Stimulated activated CD4-positive, alpha-beta T cell treated with anti-CD3 and anti-CD28 coated beads, Interleukin-15, amount 100 ng/mL, for 1 hour (primary cell): Measurements from ENCODE around the gene ADGRF5.
A peak's percentile ranks its signal among the peaks of the same experiment; 100 is the strongest.
"Not testable (repeated sequence)": the region's sequence is repeated elsewhere in the genome, so short reads cannot be mapped to it uniquely, and the experiment has no call there.

Experiments used
- DNase-seq, 2 donors: peaks; one replicate each; pipeline ENCODE4 v3.0.0-alpha.2; 2020; ENCODE audit warnings: low read depth in 1 of 2, low spot score in 1 of 2

The ADGRF5 gene

GRCh38 chr6:46893648-46894047, 28.1 kb downstream of the ADGRF5 start:
- DNase-seq, result no peak

DNA sequence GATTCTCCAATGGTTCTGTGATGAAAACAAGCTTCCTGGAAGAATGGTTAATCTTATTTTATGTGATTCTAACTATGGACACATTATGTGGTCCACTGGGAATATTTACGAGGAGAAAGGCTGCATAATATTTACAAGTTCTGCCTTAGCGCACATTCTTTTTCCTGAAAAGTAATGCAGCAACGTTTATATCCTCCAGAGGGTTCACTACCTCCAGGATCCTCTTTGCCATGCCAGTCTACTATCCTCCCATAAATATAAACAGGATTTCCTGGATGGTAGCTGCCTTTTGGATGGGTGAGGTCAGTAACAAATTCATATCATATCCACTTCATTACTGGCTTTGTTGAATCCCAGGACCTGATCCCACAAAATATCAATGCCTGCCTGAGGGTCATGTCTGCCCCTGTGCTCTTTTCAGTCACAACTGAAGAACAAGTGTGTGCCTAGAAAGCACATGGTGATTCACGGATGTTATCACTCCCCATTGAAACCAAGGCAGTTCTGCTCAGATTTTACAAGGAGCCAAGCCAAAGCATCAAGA, 30.4 kb downstream of the ADGRF5 start:
- DNase-seq, result no peak

DNA sequence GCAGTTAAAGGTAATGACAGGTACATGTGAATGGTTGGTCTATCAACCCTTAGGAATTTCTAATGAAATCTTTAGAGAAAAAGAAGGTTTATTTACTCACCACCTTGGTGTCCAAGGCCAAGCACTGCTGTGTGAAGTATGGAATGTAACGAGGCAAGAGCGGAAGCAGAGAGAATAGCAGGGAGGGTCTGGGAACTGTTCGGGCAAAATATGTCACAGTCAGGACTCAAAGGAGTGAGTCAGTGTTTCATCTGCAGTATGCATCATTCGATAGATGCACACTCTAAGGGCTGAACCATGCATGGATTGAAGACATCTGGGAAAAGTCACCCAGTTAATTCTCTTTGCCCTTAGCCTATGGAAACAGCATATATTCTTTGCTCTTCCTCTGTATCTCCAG, 33.2 kb downstream of the ADGRF5 start:
- DNase-seq, result no peak

GRCh38 chr6:46888031-46888430, 33.7 kb downstream of the ADGRF5 start:
- no peak for DNase-seq

DNA sequence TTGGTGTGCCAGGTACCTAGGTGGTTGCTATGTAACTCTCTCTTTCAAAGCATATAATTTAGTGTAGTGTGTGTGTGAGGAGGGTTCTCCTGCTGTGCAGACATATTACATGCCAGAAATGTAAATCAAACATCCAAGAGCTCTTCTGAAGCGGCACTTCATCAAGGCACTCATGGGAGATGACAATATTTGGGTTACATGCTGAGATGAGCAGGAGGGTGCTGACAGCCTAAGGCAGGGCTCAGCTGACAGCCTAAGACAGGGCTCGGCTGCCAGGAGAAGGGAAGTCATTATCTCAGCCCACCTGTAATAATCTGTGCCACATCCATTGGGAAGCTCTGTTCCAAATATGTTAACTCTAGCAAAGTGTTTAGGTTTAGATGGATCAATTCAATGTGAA, 39.1 kb downstream of the ADGRF5 start:
- DNase-seq, result no peak

DNA sequence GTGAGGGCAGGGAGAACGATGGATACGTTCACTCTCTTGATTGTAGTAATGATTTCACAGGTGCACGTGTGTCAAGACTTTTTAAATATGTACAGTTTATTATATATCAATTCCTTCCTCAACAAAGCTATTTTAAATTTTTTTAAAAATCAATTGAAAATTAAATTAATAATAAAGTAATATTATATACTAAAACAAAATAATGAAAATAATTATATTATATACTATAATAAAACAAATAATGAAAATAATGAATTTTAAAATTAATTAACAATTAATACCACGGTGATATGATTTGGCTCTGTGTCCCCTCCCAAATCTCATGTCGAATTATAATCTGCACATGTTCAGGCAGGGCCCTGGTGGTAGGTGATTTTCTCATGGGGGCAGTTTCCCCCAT, 42.7 kb downstream of the ADGRF5 start:
- DNase-seq, result no peak

DNA sequence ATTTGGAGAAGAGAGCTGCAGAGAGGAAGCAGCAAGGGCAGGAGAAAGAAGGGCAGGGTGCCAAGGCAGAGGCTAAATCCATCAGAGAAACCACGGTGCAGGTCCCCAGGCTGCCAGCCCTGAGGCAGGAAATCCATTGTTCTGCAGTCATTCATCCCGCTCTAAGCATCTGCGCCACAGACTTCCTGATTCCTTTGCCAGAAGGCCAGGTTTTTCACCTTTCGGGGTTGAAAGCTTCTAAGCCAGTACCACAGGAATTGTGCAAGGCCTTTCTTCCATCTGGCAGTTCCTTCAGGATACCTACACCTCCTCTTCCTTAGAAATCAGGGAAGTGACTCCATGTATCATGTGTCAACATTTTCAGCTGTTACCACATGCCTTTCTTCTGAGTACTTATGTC, 45.6 kb downstream of the ADGRF5 start:
- DNase-seq, result no peak

- DNase-seq, result no peak
These were observed 54.3 kb downstream of the ADGRF5 start for GRCh38 chr6:46867411-46867810.

GRCh38 chr6:46865221-46865620, 56.5 kb downstream of the ADGRF5 start:
- no peak for DNase-seq

- DNase-seq, result no peak
These were observed 57.9 kb downstream of the ADGRF5 start for GRCh38 chr6:46863791-46864190.

DNA sequence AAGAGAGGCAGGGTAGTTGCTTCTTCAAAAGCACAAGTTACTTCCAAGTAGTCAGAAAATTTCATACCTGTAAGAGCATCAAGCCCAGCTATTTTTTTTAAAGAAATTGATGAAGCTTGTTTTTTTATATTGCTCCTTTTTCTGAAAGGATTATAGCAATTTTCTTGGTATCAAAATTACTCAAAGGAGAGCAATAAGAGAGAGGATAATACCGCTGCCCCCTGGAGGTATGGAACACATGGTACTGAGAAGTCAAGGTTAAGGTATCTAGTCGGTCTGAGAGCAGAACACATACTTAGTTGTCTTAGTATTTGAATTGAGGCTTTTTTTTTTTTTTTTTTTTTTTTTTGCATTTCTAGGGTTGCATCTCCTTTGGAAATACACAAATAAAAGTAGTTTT, 59.4 kb downstream of the ADGRF5 start:
- no peak for DNase-seq

GRCh38 chr6:46855966-46856365, 65.8 kb downstream of the ADGRF5 start:
- not testable (repeated sequence) for DNase-seq

DNA sequence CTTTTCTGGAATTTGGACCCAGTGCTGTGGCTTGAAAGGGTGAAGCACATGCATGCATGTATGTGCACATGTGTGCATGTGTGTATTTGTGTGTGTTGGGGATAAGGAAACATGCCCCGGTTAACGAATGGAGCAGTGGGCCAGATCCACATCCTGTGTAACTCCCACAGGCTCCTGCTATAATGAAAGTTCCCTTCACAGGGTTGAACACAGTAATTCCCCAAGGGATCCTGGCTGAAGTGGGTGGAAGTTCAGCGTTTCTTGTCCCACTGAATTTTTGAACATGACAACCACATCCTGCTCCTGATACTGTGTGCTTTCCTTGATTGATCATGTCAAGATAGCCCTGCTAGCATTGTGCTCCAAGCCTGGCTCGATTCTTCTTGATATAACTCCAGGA, 70.2 kb downstream of the ADGRF5 start:
- not testable (repeated sequence) for DNase-seq

GRCh38 chr6:46850792-46851191, 70.9 kb downstream of the ADGRF5 start:
- DNase-seq, result no peak

DNA sequence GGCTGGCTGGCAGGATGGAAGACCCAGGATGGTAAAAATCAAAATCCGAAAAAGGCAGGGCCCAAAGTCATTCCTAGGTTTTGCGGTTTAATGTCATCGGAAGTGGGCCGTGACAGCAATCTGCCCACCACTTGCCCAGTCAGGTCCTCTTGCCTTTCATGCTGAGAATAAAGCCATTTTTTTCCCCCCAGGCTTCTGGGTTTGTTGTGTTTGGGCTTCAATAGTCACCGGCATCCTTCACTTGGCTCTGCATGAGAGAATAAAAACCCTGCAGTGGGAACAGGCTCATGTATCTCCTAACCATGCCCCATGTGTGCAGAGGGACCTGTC, 72.4 kb downstream of the ADGRF5 start:
- no peak for DNase-seq

DNA sequence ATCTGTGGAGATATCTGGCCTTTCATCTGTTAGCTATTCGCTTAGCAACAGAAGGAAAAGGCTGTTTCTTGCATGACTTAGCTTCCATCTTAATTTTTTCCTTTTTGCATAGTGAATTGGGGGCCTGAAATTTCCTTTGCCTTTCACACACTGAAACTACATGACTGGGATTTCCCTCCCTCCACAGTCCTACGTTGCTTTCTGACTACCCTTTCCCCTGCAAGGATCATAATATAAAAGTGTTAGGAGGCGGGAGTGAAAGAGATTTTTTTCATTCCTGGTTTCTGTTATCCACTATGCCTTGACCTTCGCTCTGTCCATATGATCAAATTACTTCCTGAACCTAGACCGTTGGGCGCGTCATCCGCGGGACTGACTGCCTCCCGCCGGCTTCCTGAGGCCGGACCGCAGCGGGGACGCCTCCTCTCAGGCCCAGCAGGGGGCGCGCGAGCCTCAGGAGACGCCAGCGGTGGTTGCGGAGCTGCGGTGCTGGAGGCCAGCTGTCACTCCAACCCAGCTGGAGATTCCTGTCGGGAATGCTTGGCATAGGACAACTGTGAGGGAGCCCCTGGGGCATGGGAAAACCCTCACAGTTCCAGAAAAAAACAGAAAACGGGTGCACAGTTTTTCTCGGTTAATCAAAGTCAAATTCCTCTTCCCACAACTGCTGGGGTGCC, 72.9 kb downstream of the ADGRF5 start:
- DNase-seq, result peak; percentile 18 to 54

DNA sequence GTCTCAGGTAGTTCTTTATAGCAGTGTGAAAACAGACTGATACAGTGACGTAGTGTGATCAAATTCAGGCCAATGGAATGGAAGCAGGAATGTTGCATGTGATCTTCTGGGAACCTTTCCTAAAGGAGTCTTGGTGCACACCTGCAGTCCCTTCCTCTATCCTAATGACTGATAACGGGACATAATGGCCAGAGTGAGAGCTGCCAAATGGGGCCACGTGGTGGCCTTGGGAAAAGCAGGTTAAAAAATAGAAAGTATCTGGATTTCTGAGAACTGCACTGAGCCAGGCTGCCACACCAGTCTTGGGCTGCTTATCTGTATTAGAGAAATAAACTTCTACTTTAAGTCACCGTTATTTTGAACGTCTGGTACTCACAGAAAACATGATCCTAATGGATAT, 76.6 kb downstream of the ADGRF5 start:
- DNase-seq, result no peak

DNA sequence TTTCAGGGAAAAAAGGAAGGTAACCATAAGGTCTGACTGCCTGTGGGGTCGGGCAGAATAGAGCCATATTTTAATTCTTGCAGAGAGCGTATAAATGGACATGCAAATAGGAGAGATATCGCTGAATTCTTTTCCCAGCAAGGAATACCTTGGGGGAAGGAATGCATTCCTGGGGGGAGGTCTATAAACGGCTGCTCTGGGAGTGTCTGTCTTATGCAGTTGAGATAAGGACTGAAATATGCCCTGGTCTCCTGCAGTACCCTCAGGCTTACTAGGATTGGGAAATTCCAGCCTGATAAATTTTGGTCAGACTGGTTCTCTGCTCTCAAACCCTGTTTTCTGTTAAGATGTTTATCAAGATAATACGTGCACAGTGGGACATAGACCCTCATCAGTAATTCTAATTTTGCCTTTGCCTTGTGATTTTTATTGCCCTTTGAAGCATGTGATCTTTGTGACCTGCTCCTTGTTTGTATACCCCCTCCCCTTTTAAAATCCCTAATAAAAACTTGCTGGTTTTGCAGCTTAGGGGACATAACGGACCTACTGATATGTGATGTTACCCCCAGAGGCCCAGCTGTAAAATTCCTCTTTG, 79.4 kb downstream of the ADGRF5 start:
- DNase-seq, result not testable (repeated sequence)

- no peak for DNase-seq
These were observed 83.7 kb downstream of the ADGRF5 start for GRCh38 chr6:46838033-46838432.

GRCh38 chr6:46834991-46835390, 86.7 kb downstream of the ADGRF5 start:
- not testable (repeated sequence) for DNase-seq

DNA sequence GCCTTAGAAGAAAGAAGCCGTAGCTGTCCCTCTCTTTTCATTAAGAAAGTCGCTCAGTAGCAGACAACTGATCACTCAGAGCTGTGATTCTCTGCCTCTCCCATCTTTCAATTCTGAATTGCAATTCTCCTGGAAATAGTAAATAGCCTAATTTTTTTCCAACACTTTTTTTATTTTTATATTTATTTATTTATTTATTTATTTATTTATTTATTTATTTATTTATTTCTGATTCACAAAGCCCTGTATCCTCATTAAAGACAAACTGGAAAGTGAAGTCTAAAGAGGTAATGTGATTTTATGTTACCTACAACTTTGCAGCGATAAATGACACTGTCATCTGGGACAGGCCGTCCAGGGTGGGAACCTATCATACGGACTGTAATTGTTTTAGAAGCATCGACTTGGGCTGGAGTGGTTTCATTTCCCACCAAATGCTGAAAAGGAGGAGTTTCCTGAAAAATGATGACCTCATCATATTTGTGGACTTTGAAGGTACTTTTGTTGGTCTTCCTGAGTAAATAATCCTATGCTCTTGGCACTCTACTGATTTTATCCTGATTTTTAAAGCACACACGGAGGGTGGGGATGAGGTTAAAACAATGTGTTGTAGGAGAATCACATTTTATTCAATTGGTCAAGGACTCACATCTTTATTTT, 87.4 kb downstream of the ADGRF5 start:
- DNase-seq, result not testable (repeated sequence)

- DNase-seq, result no peak
These were observed 88.9 kb downstream of the ADGRF5 start for GRCh38 chr6:46832816-46833215.
